ENCODE data around the gene PNPLA6. TPM values are rescaled to one million over a fixed set of nuclear protein-coding genes. Genes with fewer than 3 reads are reported as not detected.

Gene PNPLA6
- total RNA-seq, 1 experiment from 2014 or later, result 176 TPM

GRCh38 chr19:7607874-7608560, 72.5 kb downstream of the PNPLA6 start:
- Histone ChIP-seq H3K4me3 (ENCODE audit: low read depth in 2 of 2, low read length in 2 of 2) (no peak overlapping the region), H3K4me1 (ENCODE audit: control insufficient read depth, insufficient read depth, low read length) (no peaks in the 10 kb centered on the region), H3K36me3 (ENCODE audit: control insufficient read depth, insufficient read depth, low read length) (no peaks in the 10 kb centered on the region), H3K27me3 (ENCODE audit: control insufficient read depth, insufficient read depth, low read length) (no peaks in the 10 kb centered on the region), H3K27ac (ENCODE audit: low read length) (no peak overlapping the region), H3K9me3 (ENCODE audit: control insufficient read depth, insufficient read depth, low read depth, low read length) (no peaks in the 10 kb centered on the region)
- DNase-seq (ENCODE audit: low read depth, low spot score), result no peak
- no TSS peak for BruUV-seq (replicated peaks)
- in situ Hi-C loops (cut with HindIII; ENCODE audit: low pct_unique_long_range_greater_than_20kb, low sequenced_read_pairs) (no loop called here), intact Hi-C loops (cut with micrococcal nuclease; ENCODE audit: unreplicated experiment) (no loop called here)
- no peak for TF ChIP-seq SIN3A (IDR thresholded peaks at IDR 0.05; ENCODE audit: borderline replicate concordance, insufficient read depth, low read depth, low read length)
- ATAC-seq, result no peak
- ChIA-PET CTCF (no interaction called here), POLR2A (no interaction called here)

- intact Hi-C loops (cut with micrococcal nuclease; ENCODE audit: unreplicated experiment), result no loop called here
- DNase-seq (ENCODE audit: low read depth, low spot score) (no peak), ATAC-seq (no peak)
- Histone ChIP-seq H3K9me3 (ENCODE audit: control insufficient read depth, insufficient read depth, low read depth, low read length) (no peaks in the 10 kb centered on the region), H3K4me1 (ENCODE audit: control insufficient read depth, insufficient read depth, low read length) (no peaks in the 10 kb centered on the region), H3K36me3 (ENCODE audit: control insufficient read depth, insufficient read depth, low read length) (no peaks in the 10 kb centered on the region), H3K27me3 (ENCODE audit: control insufficient read depth, insufficient read depth, low read length) (no peaks in the 10 kb centered on the region), H3K27ac (ENCODE audit: low read length) (no peak overlapping the region), H3K4me3 (ENCODE audit: low read depth in 2 of 2, low read length in 2 of 2) (no peak overlapping the region)
- ChIA-PET POLR2A (no interaction called here), CTCF (no interaction called here)
- in situ Hi-C loops (cut with HindIII; ENCODE audit: low pct_unique_long_range_greater_than_20kb, low sequenced_read_pairs), result no loop called here
- TF ChIP-seq POLR2AphosphoS5 (IDR thresholded peaks at IDR 0.05; ENCODE audit: low read depth, low read length), result no peak
- TF ChIP-seq TCF7L2 (IDR thresholded peaks at IDR 0.05; ENCODE audit: low read depth, low read length), result no peak
- TF ChIP-seq, protein P1, sequence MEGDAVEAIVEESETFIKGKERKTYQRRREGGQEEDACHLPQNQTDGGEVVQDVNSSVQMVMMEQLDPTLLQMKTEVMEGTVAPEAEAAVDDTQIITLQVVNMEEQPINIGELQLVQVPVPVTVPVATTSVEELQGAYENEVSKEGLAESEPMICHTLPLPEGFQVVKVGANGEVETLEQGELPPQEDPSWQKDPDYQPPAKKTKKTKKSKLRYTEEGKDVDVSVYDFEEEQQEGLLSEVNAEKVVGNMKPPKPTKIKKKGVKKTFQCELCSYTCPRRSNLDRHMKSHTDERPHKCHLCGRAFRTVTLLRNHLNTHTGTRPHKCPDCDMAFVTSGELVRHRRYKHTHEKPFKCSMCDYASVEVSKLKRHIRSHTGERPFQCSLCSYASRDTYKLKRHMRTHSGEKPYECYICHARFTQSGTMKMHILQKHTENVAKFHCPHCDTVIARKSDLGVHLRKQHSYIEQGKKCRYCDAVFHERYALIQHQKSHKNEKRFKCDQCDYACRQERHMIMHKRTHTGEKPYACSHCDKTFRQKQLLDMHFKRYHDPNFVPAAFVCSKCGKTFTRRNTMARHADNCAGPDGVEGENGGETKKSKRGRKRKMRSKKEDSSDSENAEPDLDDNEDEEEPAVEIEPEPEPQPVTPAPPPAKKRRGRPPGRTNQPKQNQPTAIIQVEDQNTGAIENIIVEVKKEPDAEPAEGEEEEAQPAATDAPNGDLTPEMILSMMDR (IDR thresholded peaks at IDR 0.05), result no peak
- no peak for TF ChIP-seq SIN3A (IDR thresholded peaks at IDR 0.05; ENCODE audit: borderline replicate concordance, insufficient read depth, low read depth, low read length)
- no peak for TF ChIP-seq REST (IDR thresholded peaks at IDR 0.05; ENCODE audit: insufficient read depth in 1 of 2, low read depth in 2 of 2, low read length in 1 of 2)
- BruUV-seq (replicated peaks), result no TSS peak
Observed at GRCh38 chr19:7610491-7611240, 75.1 kb downstream of the PNPLA6 start.

Other genes starting within 250 kb of the PNPLA6 start
- 2.5 TPM for gene INSR, start 241.3 kb upstream of the PNPLA6 start, total RNA-seq (2021; ENCODE audit: unreplicated experiment)
- 39.1 TPM for gene ARHGEF18, start 186.8 kb upstream of the PNPLA6 start, total RNA-seq (2021; ENCODE audit: unreplicated experiment)
- 2.9 TPM for gene PEX11G, start 46.7 kb upstream of the PNPLA6 start, total RNA-seq (2021; ENCODE audit: unreplicated experiment)
- 30.2 TPM for gene ZNF358, start 19.6 kb upstream of the PNPLA6 start, total RNA-seq (2021; ENCODE audit: unreplicated experiment)
- gene MCOLN1, start 13.1 kb upstream of the PNPLA6 start, total RNA-seq (2021; ENCODE audit: unreplicated experiment), result 28.0 TPM
- 1.7 TPM for gene CAMSAP3, start 60.1 kb downstream of the PNPLA6 start, total RNA-seq (2021; ENCODE audit: unreplicated experiment)
- 36.9 TPM for gene XAB2, start 93.8 kb downstream of the PNPLA6 start, total RNA-seq (2021; ENCODE audit: unreplicated experiment)
- 109 TPM for gene PET100, start 94.1 kb downstream of the PNPLA6 start, total RNA-seq (2021; ENCODE audit: unreplicated experiment)
- not detected for gene PCP2, start 98.0 kb downstream of the PNPLA6 start, total RNA-seq (2021; ENCODE audit: unreplicated experiment)
- gene STXBP2, start 101.4 kb downstream of the PNPLA6 start, total RNA-seq (2021; ENCODE audit: unreplicated experiment), result 102 TPM
- gene RETN, start 133.3 kb downstream of the PNPLA6 start, total RNA-seq (2021; ENCODE audit: unreplicated experiment), result not detected
- gene MCEMP1, start 141.4 kb downstream of the PNPLA6 start, total RNA-seq (2021; ENCODE audit: unreplicated experiment), result not detected
- 101 TPM for gene TRAPPC5, start 145.1 kb downstream of the PNPLA6 start, total RNA-seq (2021; ENCODE audit: unreplicated experiment)
- gene FCER2, start 166.4 kb downstream of the PNPLA6 start, total RNA-seq (2021; ENCODE audit: unreplicated experiment), result 0.15 TPM
- not detected for gene CLEC4G, start 196.4 kb downstream of the PNPLA6 start, total RNA-seq (2021; ENCODE audit: unreplicated experiment)
- not detected for gene CD209, start 211.8 kb downstream of the PNPLA6 start, total RNA-seq (2021; ENCODE audit: unreplicated experiment)
- gene CLEC4M, start 227.5 kb downstream of the PNPLA6 start, total RNA-seq (2021; ENCODE audit: unreplicated experiment), result not detected

Data from Panc1 (cell line).